ENCODE results near the gene CCDC92B. TPM values are rescaled to one million over a fixed set of nuclear protein-coding genes. Genes with fewer than 3 reads are reported as not detected.
"Not testable (repeated sequence)": the region's sequence is repeated elsewhere in the genome, so short reads cannot be mapped to it uniquely, and the experiment has no call there.

CCDC92B gene
- total and polyA plus RNA-seq, 2 of the 13 experiments (the other 11 are each of a cell fraction or from before 2014, with no cell fraction given), result not detected

DNA sequence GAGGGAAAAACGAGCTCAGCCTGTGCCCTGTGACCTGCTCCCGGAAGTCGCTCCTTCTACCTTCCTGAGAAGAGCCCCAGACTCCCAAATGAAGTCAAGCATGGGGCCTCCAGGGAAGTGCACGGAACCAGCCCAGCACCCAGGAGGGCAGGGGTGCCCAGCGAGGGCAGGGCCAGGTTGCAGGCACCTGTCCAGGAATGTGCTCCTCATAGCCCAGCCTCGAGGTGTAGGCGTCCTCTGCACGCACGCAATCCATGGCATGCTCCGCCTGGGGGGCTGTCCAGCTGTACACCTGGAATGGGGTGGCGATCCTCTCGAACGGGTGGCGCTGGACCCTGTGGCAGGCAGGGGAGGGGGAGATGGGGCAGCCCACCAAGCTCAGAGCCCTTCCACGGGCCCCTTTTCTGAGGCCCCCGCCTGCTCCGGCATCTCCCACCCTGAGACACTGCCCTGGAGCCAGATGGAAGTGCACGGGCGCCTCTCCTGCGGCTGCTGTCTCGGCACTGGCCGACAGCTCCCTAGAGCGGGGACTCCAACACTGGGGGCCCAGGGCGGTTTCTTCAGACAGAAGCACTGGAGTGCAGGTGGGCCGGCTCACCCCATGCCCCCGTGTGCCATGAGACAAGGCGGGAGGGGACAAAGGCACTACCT lies 48.8 kb downstream of the CCDC92B start (continued):
- TF ChIP-seq ARNT2 (CRISPR knock-in tag; IDR thresholded peaks at IDR 0.05; ENCODE audit: low read depth), result no peak
- TF ChIP-seq ZNF33B (CRISPR knock-in tag; IDR thresholded peaks at IDR 0.05), result no peak
- TF ChIP-seq, protein P1, sequence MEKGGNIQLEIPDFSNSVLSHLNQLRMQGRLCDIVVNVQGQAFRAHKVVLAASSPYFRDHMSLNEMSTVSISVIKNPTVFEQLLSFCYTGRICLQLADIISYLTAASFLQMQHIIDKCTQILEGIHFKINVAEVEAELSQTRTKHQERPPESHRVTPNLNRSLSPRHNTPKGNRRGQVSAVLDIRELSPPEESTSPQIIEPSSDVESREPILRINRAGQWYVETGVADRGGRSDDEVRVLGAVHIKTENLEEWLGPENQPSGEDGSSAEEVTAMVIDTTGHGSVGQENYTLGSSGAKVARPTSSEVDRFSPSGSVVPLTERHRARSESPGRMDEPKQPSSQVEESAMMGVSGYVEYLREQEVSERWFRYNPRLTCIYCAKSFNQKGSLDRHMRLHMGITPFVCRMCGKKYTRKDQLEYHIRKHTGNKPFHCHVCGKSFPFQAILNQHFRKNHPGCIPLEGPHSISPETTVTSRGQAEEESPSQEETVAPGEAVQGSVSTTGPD (CRISPR knock-in tag; IDR thresholded peaks at IDR 0.05), result no peak
- TF ChIP-seq KDM5B (CRISPR knock-in tag; IDR thresholded peaks at IDR 0.05; ENCODE audit: borderline replicate concordance), result no peak
- no peak for TF ChIP-seq MXI1 (IDR thresholded peaks at IDR 0.05; ENCODE audit: borderline replicate concordance, low read depth, low read length)
- TF ChIP-seq, protein P2, sequence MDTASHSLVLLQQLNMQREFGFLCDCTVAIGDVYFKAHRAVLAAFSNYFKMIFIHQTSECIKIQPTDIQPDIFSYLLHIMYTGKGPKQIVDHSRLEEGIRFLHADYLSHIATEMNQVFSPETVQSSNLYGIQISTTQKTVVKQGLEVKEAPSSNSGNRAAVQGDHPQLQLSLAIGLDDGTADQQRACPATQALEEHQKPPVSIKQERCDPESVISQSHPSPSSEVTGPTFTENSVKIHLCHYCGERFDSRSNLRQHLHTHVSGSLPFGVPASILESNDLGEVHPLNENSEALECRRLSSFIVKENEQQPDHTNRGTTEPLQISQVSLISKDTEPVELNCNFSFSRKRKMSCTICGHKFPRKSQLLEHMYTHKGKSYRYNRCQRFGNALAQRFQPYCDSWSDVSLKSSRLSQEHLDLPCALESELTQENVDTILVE (CRISPR knock-in tag; IDR thresholded peaks at IDR 0.05), result no peak
- no peak for TF ChIP-seq KAT8 (CRISPR knock-in tag; IDR thresholded peaks at IDR 0.05)

GRCh38 chr17:2700030-2700490 lies 49.4 kb downstream of the CCDC92B start:
- no peaks in the 10 kb centered on the region for H3K27me3 ChIP-seq (ENCODE audit: control insufficient read depth in 1 of 2, insufficient read depth in 2 of 2, low read length in 2 of 2)
- peaks cover 5% of the 10 kb centered on the region for H3K79me2 ChIP-seq (ENCODE audit: insufficient read depth, low read length)
- no peak overlapping the region for H3K4me3 ChIP-seq (replicated peaks in 1 of 3; ENCODE audit: insufficient read depth in 1 of 3, low read depth in 2 of 3, low read length in 3 of 3)
- BruUV-seq (replicated peaks), result no TSS peak
- 0 out of 2 replicates have a peak, but pooled peaks cover under 1% of the 10 kb centered on the region for H3K4me1 ChIP-seq (ENCODE audit: insufficient read depth, low read length)
- WGBS (ENCODE audit: low lambda C conversion rate), result 99% methylated on average over 15 of the region's 20 CpGs
- TF ChIP-seq MYC (CRISPR knock-in tag; IDR thresholded peaks at IDR 0.05; ENCODE audit: borderline replicate concordance) (no peak), CHD2 (IDR thresholded peaks at IDR 0.05; ENCODE audit: low read depth, low read length) (no peak)
- FAIRE-seq (no peak), DNase-seq (ENCODE audit: low spot score) (no peak), ATAC-seq (no peak)
- in situ Hi-C loops (cut with HindIII; ENCODE audit: extremely low pct_ligation_motif_present, low pct_unique_long_range_greater_than_20kb), result no loop called here
- ChIA-PET POLR2A (no interaction called here), CTCF (ENCODE audit: low intra/inter-chr PET ratio, low total read pairs) (no interaction called here)
- intact Hi-C loops (cut with micrococcal nuclease; ENCODE audit: unreplicated experiment), result no loop called here
- H2AFZ ChIP-seq (ENCODE audit: low read length), result no peak overlapping the region
- H3K27ac ChIP-seq (ENCODE audit: extremely low read length, insufficient read depth, low read length), result no peak overlapping the region
- peaks cover 6% of the 10 kb centered on the region; the same call in 1 of the 2 replicates for H4K20me1 ChIP-seq (ENCODE audit: insufficient read depth, low read length)
- peaks cover 50 to 79% of the 10 kb centered on the region in 2 experiments for H3K36me3 ChIP-seq (replicated peaks in 1 of 2; ENCODE audit: control insufficient read depth in 1 of 2, insufficient read depth in 2 of 2, low read length in 2 of 2)
- no peak overlapping the region for H3K4me2 ChIP-seq (ENCODE audit: low read depth, low read length)
- no peaks in the 10 kb centered on the region for H3K9me3 ChIP-seq (ENCODE audit: low read length)
- no peak overlapping the region for H3K9ac ChIP-seq (ENCODE audit: insufficient read depth, low read depth, low read length)

DNA sequence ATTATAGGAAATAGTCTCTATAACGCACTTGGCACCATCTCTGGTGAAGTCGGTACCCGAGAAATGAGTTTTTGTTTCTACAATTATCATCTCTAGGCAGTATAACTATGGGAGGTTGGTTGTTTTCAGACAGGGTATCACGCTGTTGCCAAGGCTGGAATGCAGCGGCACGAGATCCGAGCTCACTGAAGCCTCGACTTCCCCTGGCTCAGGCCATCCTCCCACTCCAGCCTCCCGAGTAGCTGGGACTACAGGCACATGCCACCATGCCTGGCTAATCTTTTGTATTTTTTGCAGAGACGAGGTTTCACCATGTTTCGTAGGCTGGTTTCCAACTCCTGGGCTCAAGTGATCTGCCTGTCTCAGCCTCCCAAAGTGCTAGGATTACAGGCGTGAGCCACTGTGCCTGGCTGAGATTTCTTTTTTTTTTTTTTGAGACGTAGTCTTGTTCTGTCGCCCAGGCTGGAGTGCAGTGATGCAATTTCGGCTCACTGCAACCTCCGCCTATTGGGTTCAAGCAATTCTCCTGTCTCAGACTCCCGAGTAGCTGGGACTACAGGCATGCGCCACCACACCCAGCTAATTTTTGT lies 50.1 kb downstream of the CCDC92B start:
- FAIRE-seq; intact Hi-C loops (cut with micrococcal nuclease; ENCODE audit: unreplicated experiment); BruUV-seq (replicated peaks); POLR2A ChIA-PET; H4K20me1 ChIP-seq (ENCODE audit: insufficient read depth, low read length); H3K27ac ChIP-seq (ENCODE audit: extremely low read length, insufficient read depth, low read length); H3K79me2 ChIP-seq (ENCODE audit: insufficient read depth, low read length); H3K4me1 ChIP-seq (ENCODE audit: insufficient read depth, low read length); H3K9ac ChIP-seq (ENCODE audit: insufficient read depth, low read depth, low read length); H3K27me3 ChIP-seq (ENCODE audit: control insufficient read depth in 1 of 2, insufficient read depth in 2 of 2, low read length in 2 of 2); H3K4me2 ChIP-seq (ENCODE audit: low read depth, low read length); DNase-seq (ENCODE audit: low spot score); in situ Hi-C loops (cut with HindIII; ENCODE audit: extremely low pct_ligation_motif_present, low pct_unique_long_range_greater_than_20kb); CTCF ChIA-PET (ENCODE audit: low intra/inter-chr PET ratio, low total read pairs); H3K4me3 ChIP-seq (replicated peaks in 1 of 3; ENCODE audit: insufficient read depth in 1 of 3, low read depth in 2 of 3, low read length in 3 of 3); H3K9me3 ChIP-seq (ENCODE audit: low read length); ATAC-seq; H2AFZ ChIP-seq (ENCODE audit: low read length): not testable (repeated sequence)
- peaks cover 46 to 75% of the 10 kb centered on the region in 2 experiments for H3K36me3 ChIP-seq (replicated peaks in 1 of 2; ENCODE audit: control insufficient read depth in 1 of 2, insufficient read depth in 2 of 2, low read length in 2 of 2)
- 97% methylated on average over 18 of the region's 18 CpGs for WGBS (ENCODE audit: low lambda C conversion rate)
